Endothelial cell of umbilical vein (primary cell): Measurements from ENCODE around the gene FRS2. TPM values are rescaled to one million over a fixed set of nuclear protein-coding genes. Genes with fewer than 3 reads are reported as not detected.
A peak's percentile ranks its signal among the peaks of the same experiment; 100 is the strongest.
"Not testable (repeated sequence)": the region's sequence is repeated elsewhere in the genome, so short reads cannot be mapped to it uniquely, and the experiment has no call there.

Source experiments
- BruUV-seq: library from RNA; stranded (reverse); fragments of 400-500 nt; replicated peaks from 2 replicates; lab custom pipeline; 2021; lab: Mats Ljungman, UMichigan
- CTCF ChIA-PET: fragments of 300-600, 350-600 bp; sonication (Branson Sonifier 250); formaldehyde crosslinking; loops from one replicate; lab custom pipeline; 2021; ENCODE audit warnings: antibody characterized with exemption, inconsistent platforms; lab: Charles Lee
- POLR2A ChIA-PET: fragments of 300-600, 350-600 bp; sonication (Branson Sonifier 250); formaldehyde crosslinking; loops from one replicate; lab custom pipeline; 2021; ENCODE audit warnings: antibody characterized with exemption, inconsistent platforms; lab: Charles Lee
- DNase-seq: peaks from one replicate; pipeline ENCODE4 v3.0.0-alpha.2; 2011; ENCODE audit warnings: low read depth, low spot score
- FAIRE-seq: peaks from 2 replicates; lab custom pipeline; 2011; peaks lifted over from hg19 to GRCh38; lab: Jason Lieb, UNC
- H2AFZ ChIP-seq: 2 replicates; pipeline ENCODE4 v1.6.0; 2012; ENCODE audit warnings: low read depth, low read length, control low read depth, inconsistent platforms
- H3K27ac ChIP-seq: 2 replicates; pipeline ENCODE4 v1.5.1; 2011; ENCODE audit warnings: low read depth, mild to moderate bottlenecking, control low read depth, low read length, moderate library complexity; ENCODE audit not compliant: insufficient read depth
- H3K27me3 ChIP-seq, 2 experiments: 2 replicates each; pipeline versions ENCODE4 v1.6.0 to v1.6.1; 2011; ENCODE audit warnings: low read length in 2 of 2, mixed read lengths in 1 of 2; ENCODE audit not compliant: control insufficient read depth in 2 of 2, insufficient read depth in 2 of 2
- H3K36me3 ChIP-seq, 2 experiments: 2 replicates in 1 of 2; 3 replicates in 1 of 2; pipeline ENCODE4 v1.5.1; 2011; ENCODE audit warnings: low read length in 2 of 2, mild to moderate bottlenecking in 1 of 2, moderate library complexity in 1 of 2; ENCODE audit not compliant: control insufficient read depth in 2 of 2, insufficient read depth in 2 of 2; ENCODE audit errors: extremely low read depth in 1 of 2
- H3K4me1 ChIP-seq: 3 replicates; pipeline ENCODE4 v1.5.1; 2011; ENCODE audit warnings: mild to moderate bottlenecking, low read length; ENCODE audit not compliant: control insufficient read depth, insufficient read depth; ENCODE audit errors: extremely low read depth
- H3K4me2 ChIP-seq: 2 replicates; pipeline ENCODE4 v1.6.1; 2011; ENCODE audit warnings: low read length, control low read depth, mixed read lengths; ENCODE audit not compliant: insufficient read depth
- H3K4me3 ChIP-seq, 3 experiments: fragments of 200-600 bp in 1 of 3; sonication (generic), shearing (Covaris generic) in 1 of 3; replicated peaks in 1 of 3; 2 replicates each; pipeline ENCODE4 v1.5.1; 2011 to 2016; ENCODE audit warnings: control low read depth in 3 of 3, low read length in 3 of 3, mild to moderate bottlenecking in 2 of 3, inconsistent platforms in 1 of 3, low read depth in 1 of 3, moderate library complexity in 1 of 3; ENCODE audit not compliant: insufficient read depth in 1 of 3
- H3K79me2 ChIP-seq: 2 replicates; pipeline ENCODE4 v1.6.0; 2012; ENCODE audit warnings: low read length, inconsistent platforms; ENCODE audit not compliant: control insufficient read depth, insufficient read depth
- H3K9ac ChIP-seq: replicated peaks from 2 replicates; pipeline ENCODE3; 2011; ENCODE audit warnings: low read length, control low read depth; ENCODE audit not compliant: insufficient read depth; ENCODE audit errors: extremely low read depth
- H3K9me1 ChIP-seq: replicated peaks from 3 replicates; pipeline ENCODE4 v1.6.0; 2011; ENCODE audit warnings: mild to moderate bottlenecking, low read length; ENCODE audit not compliant: control insufficient read depth, insufficient read depth; ENCODE audit errors: extremely low read depth
- H3K9me3 ChIP-seq: replicated peaks from 2 replicates; pipeline ENCODE4 v1.5.1; 2012; ENCODE audit warnings: low read length, inconsistent platforms; ENCODE audit not compliant: control insufficient read depth, insufficient read depth
- H4K20me1 ChIP-seq: replicated peaks from 2 replicates; pipeline ENCODE3; 2011; ENCODE audit warnings: mild to moderate bottlenecking, low read length; ENCODE audit not compliant: control insufficient read depth, insufficient read depth; ENCODE audit errors: extremely low read depth
- CTCF ChIP-seq, 2 donors: IDR thresholded peaks; 1 replicate in 1 of 2; 2 replicates in 1 of 2; pipeline ENCODE4 v1.5.1; 2011; ENCODE audit warnings: low read length in 2 of 2, mild to moderate bottlenecking in 2 of 2, moderate library complexity in 2 of 2, control low read depth in 1 of 2, inconsistent platforms in 1 of 2, low read depth in 1 of 2; ENCODE audit not compliant: insufficient read depth in 1 of 2; ENCODE audit errors: extremely low read depth in 1 of 2
- EZH2 ChIP-seq: IDR thresholded peaks from 2 replicates; pipeline ENCODE4 v1.6.1; 2012; ENCODE audit warnings: borderline replicate concordance, low read depth, mild to moderate bottlenecking, moderate library complexity, low read length, inconsistent platforms; ENCODE audit not compliant: severe bottlenecking
- FOS ChIP-seq: IDR thresholded peaks from 2 replicates; pipeline ENCODE4 v1.6.1; 2011; ENCODE audit warnings: mild to moderate bottlenecking, low read length, moderate library complexity, borderline replicate concordance; ENCODE audit not compliant: insufficient read depth
- GATA2 ChIP-seq: IDR thresholded peaks from 2 replicates; pipeline ENCODE4 v1.7.0; 2011; ENCODE audit warnings: low read depth, mild to moderate bottlenecking, moderate library complexity, mixed read lengths, low read length; ENCODE audit not compliant: insufficient read length, insufficient read depth
- JUN ChIP-seq: IDR thresholded peaks from 2 replicates; pipeline ENCODE4 v1.6.1; 2011; ENCODE audit warnings: borderline replicate concordance, low read depth; ENCODE audit not compliant: insufficient read length, insufficient read depth
- MYC ChIP-seq: IDR thresholded peaks from one replicate; pipeline ENCODE4 v1.6.1; 2011; ENCODE audit warnings: mild to moderate bottlenecking, low read depth, low read length
- POLR2A ChIP-seq: IDR thresholded peaks from 2 replicates; pipeline ENCODE4 v1.6.1; 2012; ENCODE audit warnings: low read depth, mild to moderate bottlenecking, control low read depth, low read length
- POLR2AphosphoS5 ChIP-seq: IDR thresholded peaks from 2 replicates; pipeline ENCODE4 v1.6.1; 2012; ENCODE audit warnings: low read depth, mild to moderate bottlenecking, control low read depth, low read length, moderate library complexity; ENCODE audit not compliant: insufficient read depth
- dilution Hi-C: fragments of 300-500 bp; cut with MboI; formaldehyde crosslinking; loops from one replicate; pipeline ENCODE4 v1.15.0; 2019; ENCODE audit warnings: low sequenced_read_pairs; ENCODE audit not compliant: extremely low pct_ligation_motif_present
- intact Hi-C: fragments of 100-400 bp; cut with micrococcal nuclease; formaldehyde crosslinking; loops from one replicate; pipeline ENCODE4 v1.10.0; 2022
- polyA plus RNA-seq, 4 experiments: library from polyadenylated mRNA; depleted of rRNA in 3 of 4; stranded (reverse) in 3 of 4; unstranded in 1 of 4; fragments of >200 nt; gene quantifications; 2 replicates each; pipeline versions ENCODE4 v1.2.1 to v1.2.3, GENCODE V29; 2011 to 2012; ENCODE audit warnings: missing spikeins in 1 of 4
- total RNA-seq: library from RNA; stranded (reverse); gene quantifications from 2 replicates; pipeline ENCODE4 v1.2.3, GENCODE V29; 2021
- TF ChIP-seq, protein P1 (sequence below): IDR thresholded peaks from 2 replicates; pipeline ENCODE4 v1.6.1; 2011; ENCODE audit not compliant: insufficient read depth, insufficient read length

FRS2 gene
- total and polyA plus RNA-seq, 2 donors (not counting 3 experiments of a cell fraction or from before 2014, with no cell fraction given), result 6.3 to 15.5 TPM

GRCh38 chr12:69447892-69448291, 22.3 kb upstream of the FRS2 start:
- H3K4me3 ChIP-seq, result no peak overlapping the region
- CTCF ChIA-PET, result interaction anchor here (1.5 kb wide), 1 partner anchor 123 kb away, joined by 5 read pairs; no protein-coding TSS in a partner anchor
- H3K36me3 ChIP-seq, result no peaks in the 10 kb centered on the region
- intact Hi-C loops, result no loop called here
- no peak overlapping the region for H3K4me2 ChIP-seq
- dilution Hi-C loops, result no loop called here
- no peaks in the 10 kb centered on the region for H3K9me1 ChIP-seq
- BruUV-seq, result no TSS peak
- H3K79me2 ChIP-seq, result no peaks in the 10 kb centered on the region
- peaks cover 5% of the 10 kb centered on the region for H3K4me1 ChIP-seq
- no peaks in the 10 kb centered on the region for H3K27me3 ChIP-seq
- no peak overlapping the region for H3K27ac ChIP-seq
- H3K9me3 ChIP-seq, result no peaks in the 10 kb centered on the region
- no peak overlapping the region for H3K9ac ChIP-seq
- no peak for FAIRE-seq
- TF ChIP-seq POLR2A, result no peak
- no peak for TF ChIP-seq MYC
- no peak for TF ChIP-seq EZH2
- TF ChIP-seq, protein P1, sequence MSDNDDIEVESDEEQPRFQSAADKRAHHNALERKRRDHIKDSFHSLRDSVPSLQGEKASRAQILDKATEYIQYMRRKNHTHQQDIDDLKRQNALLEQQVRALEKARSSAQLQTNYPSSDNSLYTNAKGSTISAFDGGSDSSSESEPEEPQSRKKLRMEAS, result no peak
- no peak for TF ChIP-seq GATA2
- no peak for TF ChIP-seq FOS
- no peak for TF ChIP-seq CTCF (IDR thresholded peaks at IDR 0.05; ENCODE audit: extremely low read depth in 1 of 2, insufficient read depth in 1 of 2, low read depth in 1 of 2, low read length in 2 of 2)
- TF ChIP-seq JUN, result no peak
- no peak for TF ChIP-seq POLR2AphosphoS5
- no peak overlapping the region for H2AFZ ChIP-seq
- H4K20me1 ChIP-seq, result no peaks in the 10 kb centered on the region
- POLR2A ChIA-PET, result no interaction called here
- no peak for DNase-seq

GRCh38 chr12:69452598-69453132, 17.5 kb upstream of the FRS2 start:
- H3K4me2 ChIP-seq, H3K9ac ChIP-seq, H3K4me3 ChIP-seq, H2AFZ ChIP-seq, H3K4me1 ChIP-seq, H3K79me2 ChIP-seq, intact Hi-C loops, H4K20me1 ChIP-seq, H3K27ac ChIP-seq, H3K27me3 ChIP-seq, H3K9me3 ChIP-seq, BruUV-seq, POLR2A ChIA-PET, dilution Hi-C loops, H3K36me3 ChIP-seq, H3K9me1 ChIP-seq, DNase-seq: not testable (repeated sequence)
- peak; percentile 18 for FAIRE-seq
- CTCF ChIA-PET, result interaction anchor here (0.6 to 1.1 kb wide), 2 partner anchors 11 to 32 kb away, joined by 3 read pairs; no protein-coding TSS in a partner anchor
